IPS DF 19.7 (cell line): ENCODE measurements around the gene GRIP1.

Experiments used
- DNase-seq: peaks from one replicate; pipeline ENCODE4 v3.0.0-alpha.2; 2013; ENCODE audit warnings: low read depth, low spot score

GRIP1 gene

GRCh38 chr12:66602483-66603143 lies 76.3 kb downstream of the GRIP1 start:
- DNase-seq, result no peak

- DNase-seq, result no peak
Measured at GRCh38 chr12:66600903-66601302, 78.0 kb downstream of the GRIP1 start.

- no peak for DNase-seq
Measured at GRCh38 chr12:66599816-66600215, 79.1 kb downstream of the GRIP1 start.

GRCh38 chr12:66598608-66599007 lies 80.3 kb downstream of the GRIP1 start:
- DNase-seq, result no peak

- DNase-seq, result no peak
Measured at GRCh38 chr12:66598079-66598478, 80.8 kb downstream of the GRIP1 start.

- no peak for DNase-seq
Measured at GRCh38 chr12:66596199-66596598, 82.7 kb downstream of the GRIP1 start.

- DNase-seq, result no peak
Measured at GRCh38 chr12:66594688-66595087, 84.2 kb downstream of the GRIP1 start.

- DNase-seq, result no peak
Measured at GRCh38 chr12:66590275-66590985, 88.4 kb downstream of the GRIP1 start.

GRCh38 chr12:66589095-66589494 lies 89.8 kb downstream of the GRIP1 start:
- no peak for DNase-seq

GRCh38 chr12:66587912-66588311 lies 91.0 kb downstream of the GRIP1 start:
- no peak for DNase-seq

GRCh38 chr12:66584673-66585072 lies 94.2 kb downstream of the GRIP1 start:
- no peak for DNase-seq

GRCh38 chr12:66573605-66574004 lies 105.3 kb downstream of the GRIP1 start:
- no peak for DNase-seq

- no peak for DNase-seq
Measured at GRCh38 chr12:66572845-66573244, 106.0 kb downstream of the GRIP1 start.

- DNase-seq, result no peak
Measured at GRCh38 chr12:66571361-66571915, 107.4 kb downstream of the GRIP1 start.

GRCh38 chr12:66563220-66563619 lies 115.7 kb downstream of the GRIP1 start:
- DNase-seq, result no peak

- DNase-seq, result no peak
Measured at GRCh38 chr12:66555113-66555512, 123.8 kb downstream of the GRIP1 start.

GRCh38 chr12:66552716-66553115 lies 126.2 kb downstream of the GRIP1 start:
- DNase-seq, result no peak

GRCh38 chr12:66550626-66551025 lies 128.2 kb downstream of the GRIP1 start:
- DNase-seq, result no peak

- no peak for DNase-seq
Measured at GRCh38 chr12:66549050-66549389, 129.9 kb downstream of the GRIP1 start.

GRCh38 chr12:66548338-66549049 lies 130.4 kb downstream of the GRIP1 start:
- DNase-seq, result no peak

GRCh38 chr12:66541426-66541825 lies 137.4 kb downstream of the GRIP1 start:
- no peak for DNase-seq

GRCh38 chr12:66539431-66539830 lies 139.4 kb downstream of the GRIP1 start:
- DNase-seq, result no peak

- DNase-seq, result peak; percentile 42
Measured at GRCh38 chr12:66538970-66539369, 139.9 kb downstream of the GRIP1 start.
